HG02870 (cell line): ENCODE data around the gene MYO19.
A peak's percentile ranks its signal among the peaks of the same experiment; 100 is the strongest.

Source experiments
- ATAC-seq: cut with Tn5 transposase; IDR thresholded peaks from one replicate; pipeline ENCODE4 v1.9.1; 2021; ENCODE audit warnings: mild to moderate bottlenecking, moderate library complexity; ENCODE audit not compliant: unreplicated experiment

MYO19 gene

GRCh38 chr17:36534840-36535668 is at the start of gene MYO19, which contains the start of gene PIGW:
Gene MYO19, minus strand, starts transcription at chr17:36534868. Its CDS starts 2,330 bp downstream, at chr17:36532538.
Gene PIGW, plus strand, starts transcription at chr17:36534987. Its CDS starts 2,115 bp downstream, at chr17:36537102.
- peak; percentile 62 for ATAC-seq

GRCh38 chr17:36583787-36584186 is 49.1 kb upstream of the MYO19 start:
- ATAC-seq: no peak

- ATAC-seq: no peak
These were observed 44.0 kb upstream of the MYO19 start for GRCh38 chr17:36578671-36579070.

- no peak for ATAC-seq
These were observed 42.1 kb upstream of the MYO19 start for GRCh38 chr17:36576793-36577192.

GRCh38 chr17:36575028-36575427 is 40.4 kb upstream of the MYO19 start:
- ATAC-seq: no peak

GRCh38 chr17:36566081-36566480 is 31.4 kb upstream of the MYO19 start:
- ATAC-seq: no peak

GRCh38 chr17:36553459-36553858 is 18.8 kb upstream of the MYO19 start:
- no peak for ATAC-seq

- ATAC-seq: no peak
These were observed 16.1 kb upstream of the MYO19 start for GRCh38 chr17:36550491-36551417.

- ATAC-seq: no peak
These were observed 13.1 kb upstream of the MYO19 start for GRCh38 chr17:36547776-36548175.

- ATAC-seq: no peak
These were observed 11.9 kb upstream of the MYO19 start for GRCh38 chr17:36546418-36547093.

GRCh38 chr17:36545465-36546417 is 11.1 kb upstream of the MYO19 start:
- peak; percentile 76 for ATAC-seq

- peak; percentile 21 for ATAC-seq
These were observed 10.4 kb upstream of the MYO19 start for GRCh38 chr17:36545077-36545464.

- peak; percentile 52 for ATAC-seq
These were observed 9.8 kb upstream of the MYO19 start, which contains the start of gene GGNBP2 for GRCh38 chr17:36544307-36545076. Gene GGNBP2, plus strand, starts transcription at chr17:36544919. Its CDS starts 806 bp downstream, at chr17:36545725.

GRCh38 chr17:36544044-36544306 is 9.3 kb upstream of the MYO19 start:
- no peak for ATAC-seq

GRCh38 chr17:36542755-36543154 is 8.1 kb upstream of the MYO19 start:
- no peak for ATAC-seq

GRCh38 chr17:36540696-36541095 is 6.0 kb upstream of the MYO19 start:
- no peak for ATAC-seq

GRCh38 chr17:36535669-36536081 is 1.0 kb upstream of the MYO19 start:
- ATAC-seq: no peak

GRCh38 chr17:36533935-36534839 is 481 bp downstream of the MYO19 start:
- peak; percentile 24 for ATAC-seq
